C4-2B (cell line): ENCODE measurements around the gene GALNT10.

ENCODE experiments used
- H3K27ac ChIP-seq: fragments of 450-650 bp; 2 replicates; pipeline ENCODE4 v1.5.1; 2017
- CTCF ChIP-seq: fragments of 450-650 bp; conservative IDR thresholded peaks from 2 replicates; pipeline ENCODE4 v1.5.1; 2017; ENCODE audit warnings: mild to moderate bottlenecking
- ZFX ChIP-seq: fragments of 450-650 bp; IDR thresholded peaks from 2 replicates; pipeline ENCODE4 v1.6.1; 2017

GALNT10 gene

GRCh38 chr5:154258531-154259217 lies 68.1 kb downstream of the GALNT10 start:
- no peak for TF ChIP-seq CTCF
- no peak for TF ChIP-seq ZFX
- H3K27ac ChIP-seq, result no peak overlapping the region

GRCh38 chr5:154260224-154260927 lies 69.8 kb downstream of the GALNT10 start:
- no peak overlapping the region for H3K27ac ChIP-seq
- TF ChIP-seq CTCF (no peak), ZFX (no peak)

GRCh38 chr5:154262342-154262741 lies 71.8 kb downstream of the GALNT10 start:
- TF ChIP-seq ZFX, result no peak
- TF ChIP-seq CTCF, result no peak
- no peak overlapping the region for H3K27ac ChIP-seq

GRCh38 chr5:154264549-154265196 lies 74.1 kb downstream of the GALNT10 start:
- no peak overlapping the region for H3K27ac ChIP-seq
- no peak for TF ChIP-seq ZFX
- no peak for TF ChIP-seq CTCF

GRCh38 chr5:154265197-154265773 lies 74.8 kb downstream of the GALNT10 start:
- TF ChIP-seq CTCF (no peak), ZFX (no peak)
- no peak overlapping the region for H3K27ac ChIP-seq

GRCh38 chr5:154267516-154267915 lies 77.0 kb downstream of the GALNT10 start:
- TF ChIP-seq ZFX, result no peak
- no peak for TF ChIP-seq CTCF
- H3K27ac ChIP-seq, result no peak overlapping the region

- TF ChIP-seq ZFX (no peak), CTCF (no peak)
- no peak overlapping the region for H3K27ac ChIP-seq
Measured at GRCh38 chr5:154268073-154268472, 77.5 kb downstream of the GALNT10 start.
